GM12878 (cell line): Measurements from ENCODE around the gene RPL27. TPM values are rescaled to one million over a fixed set of nuclear protein-coding genes. Genes with fewer than 3 reads are reported as not detected.

ENCODE experiments used
- ATAC-seq: fragments of 200-7000 bp; cut with Tn5 transposase; 3 replicates; pipeline ENCODE4 v1.9.1; 2020; ENCODE audit warnings: mild to moderate bottlenecking, moderate library complexity
- BruUV-seq: library from RNA; stranded (reverse); fragments of 400-500 nt; replicated peaks from 2 replicates; lab custom pipeline; 2021; lab: Mats Ljungman, UMichigan
- CTCF ChIA-PET: fragments of 300-600 bp; sonication (Branson Sonifier 250); formaldehyde crosslinking; extraction: SDS; loops from one replicate; lab custom pipeline; 2021; ENCODE audit warnings: inconsistent platforms; lab: Yijun Ruan, JAX
- POLR2A ChIA-PET: fragments of 350-600 bp; formaldehyde crosslinking; extraction: SDS; loops from one replicate; lab custom pipeline; 2021; ENCODE audit warnings: inconsistent platforms; lab: Charles Lee
- RAD21 ChIA-PET: fragments of 300-600 bp; sonication (Branson Sonifier 250); formaldehyde crosslinking; loops from one replicate; lab custom pipeline; 2023; ENCODE audit warnings: antibody characterized with exemption; ENCODE audit not compliant: unreplicated experiment; lab: Charles Lee
- SMC1A ChIA-PET: fragments of 300-600 bp; sonication (Branson Sonifier 250); formaldehyde crosslinking; loops from one replicate; lab custom pipeline; 2023; ENCODE audit not compliant: unreplicated experiment, uncharacterized antibody; lab: Charles Lee
- DNase-seq: peaks from one replicate; pipeline ENCODE4 v3.0.0-alpha.2; 2011; ENCODE audit warnings: low read depth, low spot score
- FAIRE-seq: peaks from 3 replicates; lab custom pipeline; 2011; peaks lifted over from hg19 to GRCh38; lab: Jason Lieb, UNC
- H2AFZ ChIP-seq: 2 replicates; pipeline ENCODE4 v1.6.0; 2011; ENCODE audit warnings: low read depth, low read length, control low read depth; ENCODE audit not compliant: control insufficient read depth
- H3K27ac ChIP-seq: 2 replicates; pipeline ENCODE4 v1.5.1; 2011; ENCODE audit warnings: control low read depth; ENCODE audit not compliant: control insufficient read depth, insufficient read depth
- H3K27me3 ChIP-seq, 2 experiments: replicated peaks in 1 of 2; 2 replicates each; pipeline versions ENCODE4 v1.6.0 to v1.6.1; 2011; ENCODE audit warnings: low read length in 1 of 2; ENCODE audit not compliant: control insufficient read depth in 2 of 2, insufficient read depth in 2 of 2
- H3K36me3 ChIP-seq, 2 experiments: 2 replicates each; pipeline ENCODE4 v1.5.1; 2011; ENCODE audit warnings: low read length in 1 of 2; ENCODE audit not compliant: control insufficient read depth in 2 of 2, insufficient read depth in 2 of 2
- H3K4me1 ChIP-seq: 2 replicates; pipeline ENCODE4 v1.6.1; 2011; ENCODE audit warnings: mild to moderate bottlenecking, low read length, moderate library complexity, mixed read lengths; ENCODE audit not compliant: control insufficient read depth, insufficient read depth
- H3K4me2 ChIP-seq: 2 replicates; pipeline ENCODE4 v1.6.0; 2011; ENCODE audit warnings: control low read depth; ENCODE audit not compliant: control insufficient read depth, insufficient read depth
- H3K4me3 ChIP-seq: fragments of 200-600 bp; sonication (generic); 2 replicates; pipeline ENCODE4 v1.5.1; 2016
- H3K79me2 ChIP-seq: 2 replicates; pipeline ENCODE4 v1.6.0; 2011; ENCODE audit warnings: low read length; ENCODE audit not compliant: control insufficient read depth, insufficient read depth
- H3K9ac ChIP-seq: 2 replicates; pipeline ENCODE4 v1.8.0; 2011; ENCODE audit warnings: low read length, control low read depth, mixed read lengths; ENCODE audit not compliant: control insufficient read depth, insufficient read depth
- H3K9me3 ChIP-seq: replicated peaks from 3 replicates; pipeline ENCODE4 v1.5.1; 2011; ENCODE audit warnings: mild to moderate bottlenecking, low read length; ENCODE audit not compliant: control insufficient read depth, insufficient read depth
- H4K20me1 ChIP-seq: 2 replicates; pipeline ENCODE4 v1.6.0; 2011; ENCODE audit not compliant: control insufficient read depth, insufficient read depth
- CBX3 ChIP-seq: fragments of 200-600 bp; sonication (generic); IDR thresholded peaks from 2 replicates; pipeline ENCODE4 v1.6.1; 2016; ENCODE audit warnings: low read depth, borderline replicate concordance
- IKZF1 ChIP-seq: fragments of 450-650 bp; conservative IDR thresholded peaks from 2 replicates; pipeline ENCODE4 v1.6.1; 2017; ENCODE audit warnings: antibody characterized with exemption, mild to moderate bottlenecking
- NR2C1 ChIP-seq: fragments of 450-650 bp; IDR thresholded peaks from 2 replicates; pipeline ENCODE4 v1.6.1; 2017; ENCODE audit warnings: antibody characterized with exemption, mild to moderate bottlenecking, moderate library complexity
- NR2F1 ChIP-seq: fragments of 450-650 bp; conservative IDR thresholded peaks from 2 replicates; pipeline ENCODE4 v1.6.1; 2017; ENCODE audit warnings: mild to moderate bottlenecking
- POU2F2 ChIP-seq: IDR thresholded peaks from 3 replicates; pipeline ENCODE4 v1.6.1; 2011; ENCODE audit warnings: low read depth, mild to moderate bottlenecking, low read length, borderline replicate concordance
- PRDM15 ChIP-seq: fragments of 450-650 bp; formaldehyde crosslinking; IDR thresholded peaks from 2 replicates; pipeline ENCODE4 v1.4.0; 2020; ENCODE audit warnings: mild to moderate bottlenecking, moderate library complexity
- SRF ChIP-seq, 2 experiments: IDR thresholded peaks; 2 replicates each; pipeline ENCODE4 v1.6.1; 2011; ENCODE audit warnings: low read depth in 2 of 2, low read length in 2 of 2, mild to moderate bottlenecking in 1 of 2, moderate library complexity in 1 of 2
- TBL1XR1 ChIP-seq: IDR thresholded peaks from 2 replicates; pipeline ENCODE4 v1.6.1; 2012; ENCODE audit warnings: low read depth, low read length, improper control_type of control experiment
- ZBTB33 ChIP-seq: fragments of 450-650 bp; IDR thresholded peaks from 2 replicates; pipeline ENCODE4 v1.6.1; 2017; ENCODE audit warnings: mild to moderate bottlenecking
- WGBS: methylation state at CpG from one replicate; pipeline ENCODE4 v1.1.6; 2016; ENCODE audit warnings: low lambda C conversion rate; ENCODE audit not compliant: insufficient replicate concordance, insufficient coverage; ENCODE audit errors: missing lambda C conversion rate; 5-methylcytosine and 5-hydroxymethylcytosine counted together
- in situ Hi-C: fragments of 300-500 bp; cut with MboI; formaldehyde crosslinking; loops from 9 replicates; pipeline ENCODE4 v1.14.3; 2018; ENCODE audit warnings: mixed read lengths
- intact Hi-C: fragments of 100-400 bp; cut with micrococcal nuclease; formaldehyde crosslinking; loops from one replicate; pipeline ENCODE4 v1.14.2; 2022; ENCODE audit not compliant: unreplicated experiment
- polyA plus RNA-seq, 11 experiments: library from polyadenylated mRNA; depleted of rRNA in 4 of 11; unstranded in 6 of 11; stranded (reverse) in 5 of 11; fragments of >200 nt; fragmentation: Nextera tagmentation in 4 of 11; fragmentation: Illumina TruSeq in 1 of 11; extraction: Ambion mirVana in 4 of 11; extraction: Trizol in 1 of 11; gene quantifications; 1 replicate in 1 of 11; 2 replicates in 10 of 11; pipeline versions ENCODE4 v1.2.1 to v1.2.3, GENCODE V29; 2011 to 2016; ENCODE audit warnings: inconsistent platforms in 2 of 11, missing spikeins in 2 of 11, low read depth in 1 of 11
- total RNA-seq, 4 experiments: library from RNA; depleted of rRNA in 3 of 4; stranded (reverse); fragments of >200 nt in 3 of 4; fragmentation: Illumina TruSeq in 1 of 4; extraction: Trizol in 1 of 4; gene quantifications; 2 replicates each; pipeline versions ENCODE4 v1.2.1 to v1.2.3, GENCODE V29; 2013 to 2021
- TF ChIP-seq, protein P1 (sequence below): fragments of 450-650 bp; IDR thresholded peaks from 2 replicates; pipeline ENCODE4 v1.6.1; 2018; ENCODE audit warnings: borderline replicate concordance, mild to moderate bottlenecking; ENCODE audit not compliant: partially characterized antibody

The RPL27 gene
- total and polyA plus RNA-seq, 10 of the 15 experiments (the other 5 are each of a cell fraction or from before 2014, with no cell fraction given) = 1,748 to 6,934 (median 3,779) TPM

- no peak for TF ChIP-seq ZBTB33
- TF ChIP-seq TBL1XR1 = no peak
- no peak for TF ChIP-seq PRDM15 (CRISPR knock-in tag)
- no peak for TF ChIP-seq NR2C1
- no peak for TF ChIP-seq SRF (IDR thresholded peaks at IDR 0.05; ENCODE audit: low read depth in 2 of 2, low read length in 2 of 2)
Measured at GRCh38 chr17:43025766-43026537, 27.7 kb downstream of the RPL27 start (continued).

DNA sequence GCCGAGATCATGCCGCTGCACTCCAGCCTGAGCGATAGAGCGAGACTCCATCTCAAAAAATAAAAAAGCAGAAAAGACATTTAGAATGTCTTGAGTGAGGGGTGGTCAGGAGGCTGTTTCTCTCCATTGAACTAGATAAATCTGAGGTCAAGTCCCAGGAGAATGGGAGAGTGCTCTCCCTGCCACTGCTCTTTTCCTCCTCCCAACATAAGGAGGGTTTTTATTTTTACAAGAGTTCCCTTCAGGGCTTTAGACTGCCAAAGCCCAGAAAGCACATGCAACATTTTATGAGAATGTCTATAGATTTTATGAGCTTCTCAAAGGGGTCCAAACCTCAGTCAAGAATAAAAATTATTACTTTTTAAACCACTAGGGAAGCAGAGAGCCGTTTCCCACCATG, 28.4 kb downstream of the RPL27 start:
- no TSS peak for BruUV-seq
- no peaks in the 10 kb centered on the region for H3K79me2 ChIP-seq
- no peak overlapping the region for H2AFZ ChIP-seq

More for the DNA sequence above, 28.4 kb downstream of the RPL27 start:
- in situ Hi-C loops = loop anchor here (10.0 kb wide), 1 partner anchor 188 kb away; the partner anchor contains the start of gene TMEM106A
- no peaks in the 10 kb centered on the region for H3K9me3 ChIP-seq
- ChIA-PET RAD21 (no interaction called here), SMC1A (no interaction called here)
- H3K27me3 ChIP-seq = no peaks in the 10 kb centered on the region
- H3K36me3 ChIP-seq = no peaks in the 10 kb centered on the region
- no peak overlapping the region for H3K27ac ChIP-seq
- no peak overlapping the region for H3K4me3 ChIP-seq
- no peak overlapping the region for H3K4me2 ChIP-seq
- no peak for ATAC-seq
- TF ChIP-seq POU2F2 = no peak
- no peak for TF ChIP-seq IKZF1
- no peak for TF ChIP-seq NR2F1
- TF ChIP-seq, protein P1, sequence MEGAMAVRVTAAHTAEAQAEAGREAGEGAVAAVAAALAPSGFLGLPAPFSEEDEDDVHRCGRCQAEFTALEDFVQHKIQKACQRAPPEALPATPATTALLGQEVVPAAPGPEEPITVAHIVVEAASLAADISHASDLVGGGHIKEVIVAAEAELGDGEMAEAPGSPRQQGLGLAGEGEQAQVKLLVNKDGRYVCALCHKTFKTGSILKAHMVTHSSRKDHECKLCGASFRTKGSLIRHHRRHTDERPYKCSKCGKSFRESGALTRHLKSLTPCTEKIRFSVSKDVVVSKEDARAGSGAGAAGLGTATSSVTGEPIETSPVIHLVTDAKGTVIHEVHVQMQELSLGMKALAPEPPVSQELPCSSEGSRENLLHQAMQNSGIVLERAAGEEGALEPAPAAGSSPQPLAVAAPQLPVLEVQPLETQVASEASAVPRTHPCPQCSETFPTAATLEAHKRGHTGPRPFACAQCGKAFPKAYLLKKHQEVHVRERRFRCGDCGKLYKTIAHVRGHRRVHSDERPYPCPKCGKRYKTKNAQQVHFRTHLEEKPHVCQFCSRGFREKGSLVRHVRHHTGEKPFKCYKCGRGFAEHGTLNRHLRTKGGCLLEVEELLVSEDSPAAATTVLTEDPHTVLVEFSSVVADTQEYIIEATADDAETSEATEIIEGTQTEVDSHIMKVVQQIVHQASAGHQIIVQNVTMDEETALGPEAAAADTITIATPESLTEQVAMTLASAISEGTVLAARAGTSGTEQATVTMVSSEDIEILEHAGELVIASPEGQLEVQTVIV = no peak
- no peak for TF ChIP-seq CBX3
- TF ChIP-seq, all 136 proteins: peak for 0
- ChIA-PET CTCF (interaction anchor here (0.6 kb wide), 1 partner anchor 29 kb away, joined by 3 read pairs; no protein-coding TSS in a partner anchor), POLR2A (no interaction called here)
- no peak for FAIRE-seq
- intact Hi-C loops = no loop called here
- Histone ChIP-seq H3K4me1 (peaks cover 7% of the 10 kb centered on the region; the same call in 1 of the 2 replicates), H4K20me1 (no peaks in the 10 kb centered on the region), H3K9ac (no peak overlapping the region)
- DNase-seq = no peak
- 20% methylated on average over 5 of the region's 5 CpGs for WGBS
